ENCODE measurements around the gene MPND.

- TF ChIP-seq GATA3 (IDR thresholded peaks at IDR 0.05; ENCODE audit: low read depth, low read length), result no peak
- TF ChIP-seq GATA2 (IDR thresholded peaks at IDR 0.05; ENCODE audit: low read depth, low read length), result no peak
Measured at GRCh38 chr19:4302243-4302640, 41.1 kb upstream of the MPND start, which contains the start of gene TMIGD2.
